ENCODE data around the gene ADORA1.

Gene ADORA1

GRCh38 chr1:203197625-203198024 is 70.1 kb downstream of the ADORA1 start:
- H3K27me3 ChIP-seq (replicated peaks; ENCODE audit: insufficient read depth, low read length) = no peaks in the 10 kb centered on the region
- DNase-seq = no peak
- H3K9me3 ChIP-seq (replicated peaks; ENCODE audit: insufficient read depth, low read length) = no peaks in the 10 kb centered on the region
- no peak overlapping the region for H3K9ac ChIP-seq (ENCODE audit: low read length)
- no peak overlapping the region for H3K4me3 ChIP-seq (ENCODE audit: low read length)
- no peaks in the 10 kb centered on the region for H3K9me2 ChIP-seq (replicated peaks; ENCODE audit: insufficient read depth, low read length)
- H3K79me2 ChIP-seq (ENCODE audit: low read length) = no peaks in the 10 kb centered on the region
- no peaks in the 10 kb centered on the region for H4K20me1 ChIP-seq (ENCODE audit: insufficient read depth, low read length)
- peaks cover 5% of the 10 kb centered on the region; the same call in 1 of the 2 replicates for H3K4me1 ChIP-seq (ENCODE audit: low read length)
- no peak overlapping the region for H3K27ac ChIP-seq (ENCODE audit: low read length)
- H2AFZ ChIP-seq (ENCODE audit: low read length) = no peak overlapping the region
- no peak overlapping the region for H3K4me2 ChIP-seq (ENCODE audit: low read depth, low read length)
- no peaks in the 10 kb centered on the region for H3K36me3 ChIP-seq (replicated peaks; ENCODE audit: insufficient read depth, low read length)
- no peak for TF ChIP-seq EZH2 (optimal IDR thresholded peaks at IDR 0.05; ENCODE audit: low read depth, low read length)
- H3F3A ChIP-seq (ENCODE audit: insufficient read depth, low read length) = no peaks in the 10 kb centered on the region

- Histone ChIP-seq H3K9me2 (replicated peaks; ENCODE audit: insufficient read depth, low read length) (no peaks in the 10 kb centered on the region), H3K27ac (ENCODE audit: low read length) (no peak overlapping the region), H3K36me3 (replicated peaks; ENCODE audit: insufficient read depth, low read length) (no peaks in the 10 kb centered on the region), H3K4me3 (ENCODE audit: low read length) (no peak overlapping the region), H3F3A (ENCODE audit: insufficient read depth, low read length) (no peaks in the 10 kb centered on the region), H3K79me2 (ENCODE audit: low read length) (no peaks in the 10 kb centered on the region), H2AFZ (ENCODE audit: low read length) (no peak overlapping the region), H4K20me1 (ENCODE audit: insufficient read depth, low read length) (no peaks in the 10 kb centered on the region), H3K4me2 (ENCODE audit: low read depth, low read length) (no peak overlapping the region), H3K9ac (ENCODE audit: low read length) (no peak overlapping the region), H3K27me3 (replicated peaks; ENCODE audit: insufficient read depth, low read length) (no peaks in the 10 kb centered on the region), H3K9me3 (replicated peaks; ENCODE audit: insufficient read depth, low read length) (no peaks in the 10 kb centered on the region), H3K4me1 (ENCODE audit: low read length) (peaks cover 5% of the 10 kb centered on the region; the same call in 1 of the 2 replicates)
- TF ChIP-seq EZH2 (optimal IDR thresholded peaks at IDR 0.05; ENCODE audit: low read depth, low read length) = no peak
- no peak for TF ChIP-seq EZH2phosphoT487 (IDR thresholded peaks at IDR 0.05; ENCODE audit: low read length)
- TF ChIP-seq CTCF (IDR thresholded peaks at IDR 0.05; ENCODE audit: low read length) = no peak
- DNase-seq = no peak
Observed at GRCh38 chr1:203199002-203199401, 71.5 kb downstream of the ADORA1 start.

- peaks cover 5% of the 10 kb centered on the region; the same call in 1 of the 2 replicates for H3K4me1 ChIP-seq (ENCODE audit: low read length)
- H3K4me3 ChIP-seq (ENCODE audit: low read length) = no peak overlapping the region
- H3K4me2 ChIP-seq (ENCODE audit: low read depth, low read length) = no peak overlapping the region
- no peak overlapping the region for H3K27ac ChIP-seq (ENCODE audit: low read length)
- no peak overlapping the region for H3K9ac ChIP-seq (ENCODE audit: low read length)
- no peaks in the 10 kb centered on the region for H4K20me1 ChIP-seq (ENCODE audit: insufficient read depth, low read length)
- TF ChIP-seq EZH2phosphoT487 (IDR thresholded peaks at IDR 0.05; ENCODE audit: low read length) (no peak), EZH2 (optimal IDR thresholded peaks at IDR 0.05; ENCODE audit: low read depth, low read length) (no peak), CTCF (IDR thresholded peaks at IDR 0.05; ENCODE audit: low read length) (no peak)
- no peaks in the 10 kb centered on the region for H3K36me3 ChIP-seq (replicated peaks; ENCODE audit: insufficient read depth, low read length)
- H3F3A ChIP-seq (ENCODE audit: insufficient read depth, low read length) = no peaks in the 10 kb centered on the region
- H3K9me3 ChIP-seq (replicated peaks; ENCODE audit: insufficient read depth, low read length) = no peaks in the 10 kb centered on the region
- no peaks in the 10 kb centered on the region for H3K79me2 ChIP-seq (ENCODE audit: low read length)
- no peak overlapping the region for H2AFZ ChIP-seq (ENCODE audit: low read length)
- no peaks in the 10 kb centered on the region for H3K9me2 ChIP-seq (replicated peaks; ENCODE audit: insufficient read depth, low read length)
- H3K27me3 ChIP-seq (replicated peaks; ENCODE audit: insufficient read depth, low read length) = no peaks in the 10 kb centered on the region
- DNase-seq = no peak
Observed at GRCh38 chr1:203199481-203199815, 71.9 kb downstream of the ADORA1 start.

- H3K4me3 ChIP-seq (ENCODE audit: low read length) = no peak overlapping the region
- H3K9me3 ChIP-seq (replicated peaks; ENCODE audit: insufficient read depth, low read length) = no peaks in the 10 kb centered on the region
- DNase-seq = no peak
- no peak for TF ChIP-seq EZH2phosphoT487 (IDR thresholded peaks at IDR 0.05; ENCODE audit: low read length)
- no peak for TF ChIP-seq EZH2 (optimal IDR thresholded peaks at IDR 0.05; ENCODE audit: low read depth, low read length)
- TF ChIP-seq CTCF (IDR thresholded peaks at IDR 0.05; ENCODE audit: low read length) = no peak
- H3K79me2 ChIP-seq (ENCODE audit: low read length) = no peaks in the 10 kb centered on the region
- no peaks in the 10 kb centered on the region for H3K36me3 ChIP-seq (replicated peaks; ENCODE audit: insufficient read depth, low read length)
- peaks cover 5% of the 10 kb centered on the region; the same call in 1 of the 2 replicates for H3K4me1 ChIP-seq (ENCODE audit: low read length)
- H3K27ac ChIP-seq (ENCODE audit: low read length) = no peak overlapping the region
- no peaks in the 10 kb centered on the region for H3F3A ChIP-seq (ENCODE audit: insufficient read depth, low read length)
- H2AFZ ChIP-seq (ENCODE audit: low read length) = no peak overlapping the region
- no peaks in the 10 kb centered on the region for H3K9me2 ChIP-seq (replicated peaks; ENCODE audit: insufficient read depth, low read length)
- no peaks in the 10 kb centered on the region for H3K27me3 ChIP-seq (replicated peaks; ENCODE audit: insufficient read depth, low read length)
- no peaks in the 10 kb centered on the region for H4K20me1 ChIP-seq (ENCODE audit: insufficient read depth, low read length)
- no peak overlapping the region for H3K4me2 ChIP-seq (ENCODE audit: low read depth, low read length)
- no peak overlapping the region for H3K9ac ChIP-seq (ENCODE audit: low read length)
Observed at GRCh38 chr1:203199816-203200571, 72.5 kb downstream of the ADORA1 start.

Data from MM.1S (cell line).